CD14-positive monocyte (primary cell): ENCODE data around the gene FSD2. TPM values are rescaled to one million over a fixed set of nuclear protein-coding genes. Genes with fewer than 3 reads are reported as not detected.

Experiments used
- DNase-seq, 3 donors: peaks; one replicate each; pipeline ENCODE4 v3.0.0-alpha.2; 2011 to 2022
- H2AFZ ChIP-seq: 2 replicates; pipeline ENCODE4 v1.6.0; 2012; ENCODE audit warnings: mild to moderate bottlenecking, low read depth, low read length, inconsistent platforms; ENCODE audit not compliant: insufficient read depth, poor library complexity, severe bottlenecking
- H3K27ac ChIP-seq, 2 donors: 1 replicate in 1 of 2; 2 replicates in 1 of 2; pipeline ENCODE4 v1.5.1; 2012 to 2013; ENCODE audit warnings: low read length in 2 of 2, control low read depth in 1 of 2, inconsistent platforms in 1 of 2, low read depth in 1 of 2, mild to moderate bottlenecking in 1 of 2
- H3K27me3 ChIP-seq, 2 donors: one replicate each; pipeline versions ENCODE4 v1.6.0 to v1.6.1; 2011 to 2013; ENCODE audit warnings: low read length in 2 of 2; ENCODE audit not compliant: control insufficient read depth in 2 of 2, insufficient read depth in 2 of 2
- H3K36me3 ChIP-seq, 2 donors: replicated peaks in 1 of 2; 1 replicate in 1 of 2; 2 replicates in 1 of 2; pipeline versions ENCODE4 v1.5.1 to v1.6.1; 2012 to 2013; ENCODE audit warnings: low read length in 2 of 2, control low read depth in 1 of 2, inconsistent platforms in 1 of 2, mild to moderate bottlenecking in 1 of 2; ENCODE audit not compliant: insufficient read depth in 2 of 2, control insufficient read depth in 1 of 2
- H3K4me1 ChIP-seq, 2 donors: 1 replicate in 1 of 2; 2 replicates in 1 of 2; pipeline versions ENCODE4 v1.5.1 to v1.6.1; 2012 to 2013; ENCODE audit warnings: low read length in 2 of 2, control low read depth in 1 of 2, inconsistent platforms in 1 of 2, mild to moderate bottlenecking in 1 of 2, moderate library complexity in 1 of 2; ENCODE audit not compliant: insufficient read depth in 2 of 2, control insufficient read depth in 1 of 2
- H3K4me2 ChIP-seq: replicated peaks from 2 replicates; pipeline ENCODE3; 2012; ENCODE audit warnings: low read length, moderate library complexity, mild to moderate bottlenecking; ENCODE audit not compliant: poor library complexity, severe bottlenecking; ENCODE audit errors: extremely low read depth
- H3K4me3 ChIP-seq, 3 experiments: fragments of 200-600 bp in 1 of 3; sonication (generic) in 1 of 3; replicated peaks in 1 of 3; 1 replicate in 2 of 3; 2 replicates in 1 of 3; pipeline ENCODE4 v1.5.1; 2011 to 2013; ENCODE audit warnings: low read length in 3 of 3, mild to moderate bottlenecking in 3 of 3, control low read depth in 2 of 3, low read depth in 2 of 3, inconsistent platforms in 1 of 3, moderate library complexity in 1 of 3
- H3K79me2 ChIP-seq: 2 replicates; pipeline ENCODE4 v1.6.0; 2012; ENCODE audit warnings: mild to moderate bottlenecking, control low read depth, inconsistent platforms, low read length, moderate library complexity; ENCODE audit not compliant: insufficient read depth
- H3K9ac ChIP-seq: 2 replicates; pipeline ENCODE4 v1.6.0; 2017; ENCODE audit warnings: low read length, mild to moderate bottlenecking; ENCODE audit not compliant: insufficient read depth, poor library complexity, severe bottlenecking
- H3K9me3 ChIP-seq, 2 donors: replicated peaks in 1 of 2; 1 replicate in 1 of 2; 2 replicates in 1 of 2; pipeline versions ENCODE4 v1.5.1 to v1.6.1; 2012 to 2013; ENCODE audit warnings: low read length in 2 of 2, control low read depth in 1 of 2; ENCODE audit not compliant: control insufficient read depth in 1 of 2, insufficient read depth in 1 of 2
- H4K20me1 ChIP-seq: 2 replicates; pipeline ENCODE4 v1.6.0; 2012; ENCODE audit warnings: mild to moderate bottlenecking, low read length, control low read depth, moderate library complexity; ENCODE audit not compliant: insufficient read depth
- H3K27ac Mint-ChIP-seq, 7 donors: one replicate each; pipeline ENCODE4 v1.8.0; 2020; ENCODE audit warnings: mild to moderate bottlenecking in 7 of 7, mixed read lengths in 7 of 7, moderate library complexity in 6 of 7, inconsistent platforms in 2 of 7
- H3K27me3 Mint-ChIP-seq, 3 donors: one replicate each; pipeline ENCODE4 v1.8.0; 2021 to 2022; ENCODE audit warnings: low read depth in 3 of 3, mild to moderate bottlenecking in 3 of 3, mixed read lengths in 3 of 3, moderate library complexity in 3 of 3, inconsistent platforms in 1 of 3
- H3K36me3 Mint-ChIP-seq, 2 donors: one replicate each; pipeline ENCODE4 v1.8.0; 2020; ENCODE audit warnings: mixed read lengths in 2 of 2, inconsistent platforms in 1 of 2, mild to moderate bottlenecking in 1 of 2
- H3K4me1 Mint-ChIP-seq: one replicate; pipeline ENCODE4 v1.8.0; 2020; ENCODE audit warnings: mild to moderate bottlenecking, mixed read lengths
- H3K4me3 Mint-ChIP-seq, 2 donors: one replicate each; pipeline ENCODE4 v1.8.0; 2020; ENCODE audit warnings: mild to moderate bottlenecking in 2 of 2, mixed read lengths in 2 of 2, moderate library complexity in 1 of 2
- H3K9me3 Mint-ChIP-seq, 7 donors: one replicate each; pipeline ENCODE4 v1.8.0; 2020 to 2022; ENCODE audit warnings: mixed read lengths in 7 of 7, mild to moderate bottlenecking in 6 of 7, moderate library complexity in 6 of 7, inconsistent platforms in 2 of 7
- WGBS: methylation state at CpG from one replicate; pipeline ENCODE4 v1.1.5; 2013; ENCODE audit warnings: missing lambda C conversion rate; ENCODE audit not compliant: insufficient coverage; 5-methylcytosine and 5-hydroxymethylcytosine counted together
- intact Hi-C, 2 donors: fragments of 100-400 bp; cut with micrococcal nuclease; formaldehyde crosslinking; loops; one replicate each; pipeline versions ENCODE4 v1.15.0 to v1.15.1; 2023
- polyA plus RNA-seq, 3 donors: library from polyadenylated mRNA; depleted of rRNA in 1 of 3; unstranded in 2 of 3; stranded (reverse) in 1 of 3; fragments of 300-500 nt in 2 of 3; fragments of >200 nt in 1 of 3; fragmentation: Illumina TruSeq in 2 of 3; gene quantifications; 1 replicate in 2 of 3; 2 replicates in 1 of 3; pipeline ENCODE4 v1.2.3, GENCODE V29; 2012 to 2021
- TF ChIP-seq, protein P1 (sequence below): fragments of 200-600 bp; IDR thresholded peaks from one replicate; pipeline ENCODE4 v1.8.0; 2022; ENCODE audit warnings: antibody characterized with exemption, mild to moderate bottlenecking

FSD2 gene
- polyA plus RNA-seq, 3 donors = 0.09 TPM; not detected in 2

DNA sequence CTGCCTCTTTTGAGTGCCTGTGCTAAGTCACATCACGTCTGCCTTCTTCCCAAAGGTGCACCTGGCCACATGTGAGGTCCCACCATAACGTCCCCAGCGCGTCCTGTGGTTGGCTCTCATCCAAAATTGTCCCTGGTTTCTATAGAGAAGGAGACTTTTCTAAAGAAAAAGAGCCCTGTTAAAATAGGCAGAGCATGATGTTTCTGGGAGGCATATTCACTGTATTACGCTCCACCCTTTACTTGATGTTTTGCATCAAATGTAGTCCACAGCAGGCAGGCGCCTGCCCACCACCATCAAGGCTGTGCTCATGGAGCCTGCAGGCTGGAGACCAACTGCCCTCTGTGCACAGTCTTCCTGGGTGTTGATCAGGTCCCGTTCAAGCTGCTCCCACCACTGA lies 39.8 kb upstream of the FSD2 start:
- Histone ChIP-seq H2AFZ (no peak overlapping the region), H3K9me3 (peaks cover 0 to 4% of the 10 kb centered on the region in 2 donors), H3K4me2 (no peak overlapping the region), H3K36me3 (no peaks in the 10 kb centered on the region), H3K9ac (no peak overlapping the region), H3K4me1 (peaks cover 22 to 25% of the 10 kb centered on the region in 2 donors), H4K20me1 (no peaks in the 10 kb centered on the region), H3K27me3 (no peaks in the 10 kb centered on the region), H3K4me3 (no peak overlapping the region), H3K79me2 (no peaks in the 10 kb centered on the region), H3K27ac (no peak overlapping the region)
- Mint-ChIP-seq H3K36me3 (peaks cover 0 to 3% of the 10 kb centered on the region in 2 donors), H3K4me3 (no peak overlapping the region), H3K27ac (no peak overlapping the region), H3K4me1 (peaks cover 19% of the 10 kb centered on the region), H3K27me3 (peaks cover 0 to 2% (median 0%) of the 10 kb centered on the region in 3 donors), H3K9me3 (peaks cover 0 to 4% (median 0%) of the 10 kb centered on the region in 7 donors)
- TF ChIP-seq, protein P1, sequence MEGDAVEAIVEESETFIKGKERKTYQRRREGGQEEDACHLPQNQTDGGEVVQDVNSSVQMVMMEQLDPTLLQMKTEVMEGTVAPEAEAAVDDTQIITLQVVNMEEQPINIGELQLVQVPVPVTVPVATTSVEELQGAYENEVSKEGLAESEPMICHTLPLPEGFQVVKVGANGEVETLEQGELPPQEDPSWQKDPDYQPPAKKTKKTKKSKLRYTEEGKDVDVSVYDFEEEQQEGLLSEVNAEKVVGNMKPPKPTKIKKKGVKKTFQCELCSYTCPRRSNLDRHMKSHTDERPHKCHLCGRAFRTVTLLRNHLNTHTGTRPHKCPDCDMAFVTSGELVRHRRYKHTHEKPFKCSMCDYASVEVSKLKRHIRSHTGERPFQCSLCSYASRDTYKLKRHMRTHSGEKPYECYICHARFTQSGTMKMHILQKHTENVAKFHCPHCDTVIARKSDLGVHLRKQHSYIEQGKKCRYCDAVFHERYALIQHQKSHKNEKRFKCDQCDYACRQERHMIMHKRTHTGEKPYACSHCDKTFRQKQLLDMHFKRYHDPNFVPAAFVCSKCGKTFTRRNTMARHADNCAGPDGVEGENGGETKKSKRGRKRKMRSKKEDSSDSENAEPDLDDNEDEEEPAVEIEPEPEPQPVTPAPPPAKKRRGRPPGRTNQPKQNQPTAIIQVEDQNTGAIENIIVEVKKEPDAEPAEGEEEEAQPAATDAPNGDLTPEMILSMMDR = no peak
- 90% methylated on average over 3 of the region's 7 CpGs for WGBS
- intact Hi-C loops = loop anchor here (5.0 kb wide), 2 partner anchors 33 to 157 kb away; no protein-coding TSS in a partner anchor
- DNase-seq = no peak

DNA sequence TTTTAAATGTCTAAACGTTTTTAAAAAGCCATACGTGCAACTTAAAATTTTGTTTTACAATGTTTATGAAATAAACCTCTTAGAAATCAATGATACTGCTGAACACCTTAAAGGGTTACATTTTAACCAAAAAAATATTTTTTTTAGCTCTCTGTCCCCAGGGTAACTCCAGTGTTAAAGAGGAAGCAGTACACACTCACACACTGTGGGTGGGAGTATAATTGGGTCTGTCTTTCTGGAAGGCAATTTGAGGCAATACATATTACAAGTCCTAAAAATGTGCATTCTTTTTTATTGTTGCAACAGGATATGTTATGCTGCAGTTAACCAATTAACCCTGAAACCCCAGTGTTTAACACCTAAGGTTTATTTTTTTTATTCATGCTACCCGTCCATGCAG lies 37.7 kb upstream of the FSD2 start:
- Histone ChIP-seq H2AFZ (no peak overlapping the region), H3K27me3 (no peaks in the 10 kb centered on the region), H3K79me2 (no peaks in the 10 kb centered on the region), H4K20me1 (peaks cover under 1% of the 10 kb centered on the region), H3K4me1 (peaks cover 10 to 12% of the 10 kb centered on the region in 2 donors), H3K4me2 (no peak overlapping the region), H3K27ac (no peak overlapping the region), H3K4me3 (no peak overlapping the region), H3K9ac (no peak overlapping the region), H3K36me3 (peaks cover 0 to 1% of the 10 kb centered on the region in 2 donors), H3K9me3 (peaks cover 0 to 4% of the 10 kb centered on the region in 2 donors)
- peaks cover 0 to 5% (median 0%) of the 10 kb centered on the region in 7 donors for H3K9me3 Mint-ChIP-seq
- H3K27me3 Mint-ChIP-seq = peaks cover 0 to 2% (median 0%) of the 10 kb centered on the region in 3 donors
- H3K27ac Mint-ChIP-seq = peak overlapping the region in 1 of 7 donors; percentile 81
- DNase-seq = no peak
- intact Hi-C loops = no loop called here
- TF ChIP-seq, protein P1 = no peak
- H3K4me1 Mint-ChIP-seq = peaks cover 10% of the 10 kb centered on the region
- peaks cover 0 to 3% of the 10 kb centered on the region in 2 donors for H3K36me3 Mint-ChIP-seq
- no peak overlapping the region for H3K4me3 Mint-ChIP-seq
- 100% methylated on average over 1 of the region's 3 CpGs for WGBS
